ENCODE measurements around the gene DLG2.

DNA sequence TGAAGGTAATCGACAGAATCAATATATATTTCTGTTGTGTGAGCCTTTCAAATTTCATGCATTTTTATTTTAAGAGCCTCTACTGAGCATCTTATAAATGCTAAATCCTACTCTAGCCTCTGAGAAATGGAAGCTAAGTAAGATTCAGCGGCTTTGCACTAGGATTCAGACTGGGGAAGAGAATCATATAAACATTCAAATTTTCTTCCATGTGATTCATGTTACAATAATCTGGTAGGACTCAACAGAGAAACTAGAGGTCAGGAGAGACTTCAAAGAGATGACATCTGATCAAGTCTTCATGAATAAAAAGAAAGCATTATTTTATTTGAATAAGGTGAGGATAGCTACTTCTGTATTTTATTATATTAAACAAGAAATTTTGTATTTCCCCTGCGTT lies 538.9 kb downstream of the DLG2 start:
- TF ChIP-seq, protein P1, sequence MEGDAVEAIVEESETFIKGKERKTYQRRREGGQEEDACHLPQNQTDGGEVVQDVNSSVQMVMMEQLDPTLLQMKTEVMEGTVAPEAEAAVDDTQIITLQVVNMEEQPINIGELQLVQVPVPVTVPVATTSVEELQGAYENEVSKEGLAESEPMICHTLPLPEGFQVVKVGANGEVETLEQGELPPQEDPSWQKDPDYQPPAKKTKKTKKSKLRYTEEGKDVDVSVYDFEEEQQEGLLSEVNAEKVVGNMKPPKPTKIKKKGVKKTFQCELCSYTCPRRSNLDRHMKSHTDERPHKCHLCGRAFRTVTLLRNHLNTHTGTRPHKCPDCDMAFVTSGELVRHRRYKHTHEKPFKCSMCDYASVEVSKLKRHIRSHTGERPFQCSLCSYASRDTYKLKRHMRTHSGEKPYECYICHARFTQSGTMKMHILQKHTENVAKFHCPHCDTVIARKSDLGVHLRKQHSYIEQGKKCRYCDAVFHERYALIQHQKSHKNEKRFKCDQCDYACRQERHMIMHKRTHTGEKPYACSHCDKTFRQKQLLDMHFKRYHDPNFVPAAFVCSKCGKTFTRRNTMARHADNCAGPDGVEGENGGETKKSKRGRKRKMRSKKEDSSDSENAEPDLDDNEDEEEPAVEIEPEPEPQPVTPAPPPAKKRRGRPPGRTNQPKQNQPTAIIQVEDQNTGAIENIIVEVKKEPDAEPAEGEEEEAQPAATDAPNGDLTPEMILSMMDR (IDR thresholded peaks at IDR 0.05; ENCODE audit: low read depth, low read length, poor library complexity, severe bottlenecking), result no peak
- no peak for TF ChIP-seq EZH2phosphoT487 (IDR thresholded peaks at IDR 0.05; ENCODE audit: borderline replicate concordance, low read length)

Data from DOHH2 (cell line).